Small intestine (tissue), 7 donors: ENCODE results near the gene C19orf38. TPM values are rescaled to one million over a fixed set of nuclear protein-coding genes. Genes with fewer than 3 reads are reported as not detected.

ENCODE experiments used
- DNase-seq, 2 donors: peaks; one replicate each; pipeline versions ENCODE4 v3.0.0 to v3.0.0-alpha.2; 2013
- FAIRE-seq: peaks from 2 replicates; lab custom pipeline; 2012; peaks lifted over from hg19 to GRCh38; lab: Jason Lieb, UNC
- H3K27ac ChIP-seq, 3 donors: one replicate each; pipeline ENCODE4 v1.5.1; 2013; ENCODE audit warnings: low read length in 2 of 3, mild to moderate bottlenecking in 2 of 3, control low read depth in 1 of 3, inconsistent platforms in 1 of 3, low read depth in 1 of 3, moderate library complexity in 1 of 3
- H3K27me3 ChIP-seq, 3 donors: one replicate each; pipeline ENCODE4 v1.6.1; 2013; ENCODE audit warnings: low read length in 3 of 3, inconsistent platforms in 1 of 3; ENCODE audit not compliant: control insufficient read depth in 3 of 3, insufficient read depth in 3 of 3
- H3K36me3 ChIP-seq, 3 donors: one replicate each; pipeline ENCODE4 v1.6.1; 2013; ENCODE audit warnings: low read length in 3 of 3, inconsistent platforms in 1 of 3, low read depth in 1 of 3, mild to moderate bottlenecking in 1 of 3, moderate library complexity in 1 of 3; ENCODE audit not compliant: control insufficient read depth in 3 of 3, insufficient read depth in 2 of 3
- H3K4me1 ChIP-seq, 3 donors: one replicate each; pipeline ENCODE4 v1.6.1; 2013; ENCODE audit warnings: low read length in 2 of 3, inconsistent platforms in 1 of 3, low read depth in 1 of 3, mild to moderate bottlenecking in 1 of 3, moderate library complexity in 1 of 3; ENCODE audit not compliant: control insufficient read depth in 3 of 3, insufficient read depth in 2 of 3
- H3K4me3 ChIP-seq, 3 donors: one replicate each; pipeline ENCODE4 v1.5.1; 2013; ENCODE audit warnings: low read length in 3 of 3, control low read depth in 1 of 3, inconsistent platforms in 1 of 3, low read depth in 1 of 3, mild to moderate bottlenecking in 1 of 3, moderate library complexity in 1 of 3
- H3K9me3 ChIP-seq, 2 donors: one replicate each; pipeline ENCODE4 v1.6.1; 2013; ENCODE audit warnings: low read depth in 1 of 2, low read length in 1 of 2; ENCODE audit not compliant: control insufficient read depth in 2 of 2, insufficient read depth in 1 of 2
- WGBS, 3 donors: extraction: QIAGEN DNeasy Blood & Tissue Kit; methylation state at CpG; one replicate each; pipeline ENCODE4 v1.1.7; 2013; 5-methylcytosine and 5-hydroxymethylcytosine counted together
- polyA plus RNA-seq, 4 donors: library from polyadenylated mRNA; stranded (reverse) in 3 of 4; unstranded in 1 of 4; fragments of 200-250 nt in 3 of 4; fragments of 120-200 nt in 1 of 4; gene quantifications; one replicate each; pipeline versions ENCODE4 v1.2.1 to v1.2.3, GENCODE V29; 2013
- donor health status: healthy with polysubstance abuse.
- donor health status: control.
- donor health status: control.
- donor health status: Bipolar disorder and iron deficiency.
- donor health status: healthy.

The C19orf38 gene
- polyA plus RNA-seq, 4 donors = 1.1 to 2.6 (median 1.8) TPM

DNA sequence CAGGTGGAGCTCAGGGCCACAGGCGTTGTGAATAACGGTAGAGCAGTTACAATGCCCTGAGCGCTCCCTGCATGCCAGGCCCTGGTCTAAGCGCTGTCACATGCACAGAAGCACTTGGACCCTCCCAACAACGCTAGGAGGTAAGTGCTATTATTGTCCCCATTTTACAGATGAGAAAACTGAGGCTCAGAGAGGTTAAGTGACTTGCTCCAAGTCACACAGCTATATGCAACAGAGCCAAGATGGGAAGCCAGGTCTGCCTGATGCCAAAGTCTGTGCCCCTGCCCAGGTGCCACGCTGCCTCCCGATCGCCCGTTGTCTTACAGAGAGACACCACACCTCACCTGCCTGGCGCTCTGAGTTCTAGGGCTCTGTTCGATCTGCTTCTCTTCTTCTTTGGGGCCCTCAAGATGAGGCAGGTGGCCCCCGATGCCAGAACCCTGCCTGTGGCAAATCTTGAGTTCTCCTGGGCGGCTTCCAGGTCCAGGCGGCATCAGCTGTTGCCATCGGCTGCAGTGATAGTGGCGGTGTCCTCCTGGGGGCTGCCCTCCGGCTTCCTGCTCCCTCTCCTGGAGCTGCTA, 60.3 kb downstream of the C19orf38 start:
- H3K27ac ChIP-seq = no peak overlapping the region
- H3K9me3 ChIP-seq = no peaks in the 10 kb centered on the region
- FAIRE-seq (no peak), DNase-seq (no peak)
- peaks cover 10 to 85% (median 14%) of the 10 kb centered on the region in 3 donors for H3K36me3 ChIP-seq
- no peaks in the 10 kb centered on the region for H3K27me3 ChIP-seq
- H3K4me1 ChIP-seq = no peaks in the 10 kb centered on the region
- 94 to 96% (median 94%) methylated on average over 15 to 17 of the region's 17 CpGs for WGBS, 3 donors
- no peak overlapping the region for H3K4me3 ChIP-seq

DNA sequence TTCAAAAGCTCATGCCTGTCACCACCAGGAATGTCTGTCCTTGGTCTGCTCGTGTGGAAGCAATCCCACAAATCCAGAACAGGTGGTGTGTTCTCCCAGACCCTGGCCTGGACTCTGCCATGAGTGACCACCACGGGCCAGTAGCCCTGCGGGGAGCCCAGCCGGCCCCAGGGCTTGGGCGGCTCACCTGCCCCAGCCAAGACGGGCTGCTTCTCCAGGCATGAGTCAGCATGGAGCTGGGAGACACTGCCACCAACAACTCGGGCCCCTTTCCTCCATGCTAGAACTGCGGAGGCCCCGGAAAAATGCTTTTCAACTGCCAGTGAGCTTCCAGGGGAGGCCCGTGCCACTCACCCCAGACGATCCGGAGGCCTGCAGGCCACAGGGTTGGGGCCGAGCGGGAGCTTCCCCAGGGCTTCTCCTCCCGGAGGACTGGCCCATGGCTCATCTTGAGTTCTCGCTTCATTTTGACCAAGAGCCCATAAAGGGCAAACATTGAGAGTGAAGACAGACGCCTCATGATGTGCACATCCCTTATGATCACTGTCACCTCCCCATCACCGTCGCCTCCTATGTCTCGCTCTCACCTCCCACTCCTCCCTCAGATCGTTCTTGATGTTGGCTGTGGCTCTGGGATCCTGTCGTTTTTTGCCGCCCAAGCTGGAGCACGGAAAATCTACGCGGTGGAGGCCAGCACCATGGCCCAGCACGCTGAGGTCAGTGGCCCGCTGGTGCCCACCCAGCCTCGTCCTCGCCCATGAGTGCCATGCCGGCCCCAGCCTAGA, 63.6 kb downstream of the C19orf38 start:
- Histone ChIP-seq H3K36me3 (peaks cover 14 to 90% (median 20%) of the 10 kb centered on the region in 3 donors), H3K27me3 (no peaks in the 10 kb centered on the region), H3K27ac (no peak overlapping the region), H3K9me3 (no peaks in the 10 kb centered on the region), H3K4me3 (no peak overlapping the region), H3K4me1 (no peaks in the 10 kb centered on the region)
- DNase-seq (no peak), FAIRE-seq (no peak)
- WGBS, 3 donors = 93 to 94% (median 94%) methylated on average over 31 of the region's 31 CpGs

DNA sequence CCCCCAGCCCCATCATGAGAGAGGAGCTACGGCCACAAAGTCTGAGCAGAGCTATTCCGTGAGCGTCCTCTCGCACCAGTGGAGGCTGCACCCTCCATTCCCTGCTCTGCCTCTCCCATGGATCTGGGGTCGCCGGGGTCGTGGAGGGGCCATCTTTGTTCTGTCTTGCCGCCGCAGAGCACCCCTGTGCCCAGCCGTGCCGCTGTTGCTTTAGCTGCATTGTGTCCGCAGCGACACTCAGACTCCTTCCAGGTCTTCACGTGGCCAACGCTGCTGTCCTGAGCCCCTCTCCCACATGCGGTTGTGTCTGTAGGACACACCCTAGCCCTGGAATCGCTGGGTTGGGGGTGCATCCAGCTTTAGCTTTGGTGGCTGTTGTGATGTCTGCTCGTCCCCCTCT, 64.4 kb downstream of the C19orf38 start:
- Histone ChIP-seq H3K4me3 (no peak overlapping the region), H3K27ac (no peak overlapping the region), H3K27me3 (no peaks in the 10 kb centered on the region), H3K4me1 (no peaks in the 10 kb centered on the region), H3K9me3 (no peaks in the 10 kb centered on the region), H3K36me3 (peaks cover 14 to 94% (median 20%) of the 10 kb centered on the region in 3 donors)
- FAIRE-seq (no peak), DNase-seq (no peak)
- WGBS, 3 donors = 96 to 97% (median 97%) methylated on average over 18 of the region's 18 CpGs

DNA sequence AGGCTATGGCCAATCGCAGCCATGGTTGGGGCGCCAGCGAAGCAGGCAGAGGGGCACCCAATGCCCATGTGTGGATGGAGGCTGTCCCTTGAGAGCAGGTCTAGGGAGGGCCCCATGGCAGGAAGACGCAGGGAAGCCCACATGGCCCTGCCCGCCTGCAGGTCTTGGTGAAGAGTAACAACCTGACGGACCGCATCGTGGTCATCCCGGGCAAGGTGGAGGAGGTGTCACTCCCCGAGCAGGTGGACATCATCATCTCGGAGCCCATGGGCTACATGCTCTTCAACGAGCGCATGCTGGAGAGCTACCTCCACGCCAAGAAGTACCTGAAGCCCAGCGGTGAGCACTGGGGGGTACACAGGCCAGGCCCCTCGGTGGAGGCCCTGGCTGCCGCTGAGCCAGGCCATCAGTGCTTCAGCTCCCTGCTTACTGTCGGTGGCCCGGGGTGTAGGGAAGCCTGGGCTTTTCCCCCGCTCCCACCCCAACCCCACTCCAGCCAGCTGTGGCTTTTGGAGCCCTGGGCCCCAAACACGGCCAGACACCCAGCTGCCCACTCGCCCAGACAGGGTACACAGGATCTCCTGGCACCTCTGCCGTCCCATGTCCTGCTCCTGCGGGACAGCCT, 65.6 kb downstream of the C19orf38 start:
- no peaks in the 10 kb centered on the region for H3K9me3 ChIP-seq
- peaks cover 12 to 93% (median 14%) of the 10 kb centered on the region in 3 donors for H3K36me3 ChIP-seq
- WGBS, 3 donors = 94 to 96% (median 96%) methylated on average over 17 to 24 of the region's 24 CpGs
- no peak for FAIRE-seq
- no peak for DNase-seq
- H3K4me1 ChIP-seq = no peaks in the 10 kb centered on the region
- no peak overlapping the region for H3K4me3 ChIP-seq
- no peak overlapping the region for H3K27ac ChIP-seq
- no peaks in the 10 kb centered on the region for H3K27me3 ChIP-seq

DNA sequence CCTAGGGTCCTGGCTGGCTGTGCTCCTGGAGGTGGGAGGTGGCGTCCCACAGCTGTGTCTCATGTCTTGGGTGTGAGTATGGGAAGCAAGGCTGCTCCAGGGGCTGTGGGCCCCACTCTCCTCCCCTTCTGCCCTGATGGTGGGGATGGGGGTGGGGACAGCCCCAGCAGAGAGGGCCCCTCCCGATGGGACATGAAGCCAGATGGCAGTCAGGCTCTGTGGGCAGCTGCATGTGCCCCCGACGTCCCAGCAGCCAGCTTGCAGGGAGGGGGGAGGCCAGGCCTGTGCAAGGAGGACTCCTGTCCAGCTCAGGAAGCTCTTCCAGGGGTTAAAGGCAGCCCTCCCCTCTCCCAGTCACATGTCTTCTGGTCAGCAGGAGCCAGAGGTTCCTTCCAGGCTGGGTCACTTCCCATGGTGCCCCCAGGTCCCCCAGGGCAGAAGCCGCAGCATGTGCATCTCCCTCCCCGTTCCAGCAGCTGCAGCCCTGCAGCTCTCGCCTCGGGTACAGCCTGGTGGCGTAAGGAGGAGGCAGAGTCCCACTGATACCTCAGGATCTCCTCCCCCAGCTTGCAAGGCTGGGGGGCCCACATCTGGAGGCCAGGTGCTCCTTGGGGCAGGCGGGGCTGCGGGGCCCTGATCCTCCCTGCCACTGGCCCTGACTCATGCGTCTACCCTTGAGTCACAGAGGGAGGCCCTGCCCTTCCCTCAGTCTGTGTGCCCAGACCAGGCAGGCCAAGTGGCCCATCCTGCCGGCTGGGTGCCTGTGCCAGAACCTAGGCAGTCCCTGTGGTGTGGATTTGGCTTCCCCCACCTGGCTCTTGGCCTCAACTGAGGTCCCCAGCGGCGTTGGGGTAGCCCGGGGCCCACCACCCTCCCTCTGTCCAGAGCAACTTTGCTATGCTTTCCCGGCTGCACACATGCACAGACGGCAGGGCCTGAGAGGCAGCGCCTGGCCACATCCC, 67.2 kb downstream of the C19orf38 start:
- FAIRE-seq = no peak
- no peak for DNase-seq
- no peak overlapping the region for H3K27ac ChIP-seq
- H3K27me3 ChIP-seq = no peaks in the 10 kb centered on the region
- peaks cover 15 to 94% (median 16%) of the 10 kb centered on the region in 3 donors for H3K36me3 ChIP-seq
- H3K4me1 ChIP-seq = no peaks in the 10 kb centered on the region
- H3K9me3 ChIP-seq = no peaks in the 10 kb centered on the region
- WGBS, 3 donors = 87 to 91% (median 90%) methylated on average over 15 to 19 of the region's 19 CpGs
- no peak overlapping the region for H3K4me3 ChIP-seq

DNA sequence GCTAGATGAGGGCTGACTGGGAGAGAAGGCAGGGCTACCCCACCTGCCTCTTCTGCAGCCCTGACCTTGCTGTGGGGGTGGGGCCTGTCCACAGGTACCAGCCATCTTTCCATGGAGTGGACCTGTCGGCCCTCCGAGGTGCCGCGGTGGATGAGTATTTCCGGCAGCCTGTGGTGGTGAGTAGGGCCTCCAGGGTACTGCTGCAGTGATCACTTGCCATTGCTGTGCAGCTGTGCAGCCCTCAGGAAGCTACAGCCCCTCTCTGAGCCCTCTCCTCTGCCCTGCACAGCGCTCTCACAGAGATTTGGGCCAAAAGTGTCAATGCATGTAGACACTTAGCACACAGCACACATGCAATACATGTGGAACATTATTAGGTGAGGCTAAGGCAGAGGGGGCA, 68.4 kb downstream of the C19orf38 start:
- H3K36me3 ChIP-seq = peaks cover 18 to 95% (median 19%) of the 10 kb centered on the region in 3 donors
- H3K9me3 ChIP-seq = no peaks in the 10 kb centered on the region
- H3K4me1 ChIP-seq = no peaks in the 10 kb centered on the region
- no peak for FAIRE-seq
- no peak overlapping the region for H3K27ac ChIP-seq
- no peak for DNase-seq
- WGBS, 3 donors = 93 to 98% (median 94%) methylated on average over 6 of the region's 6 CpGs
- no peak overlapping the region for H3K4me3 ChIP-seq
- H3K27me3 ChIP-seq = no peaks in the 10 kb centered on the region

DNA sequence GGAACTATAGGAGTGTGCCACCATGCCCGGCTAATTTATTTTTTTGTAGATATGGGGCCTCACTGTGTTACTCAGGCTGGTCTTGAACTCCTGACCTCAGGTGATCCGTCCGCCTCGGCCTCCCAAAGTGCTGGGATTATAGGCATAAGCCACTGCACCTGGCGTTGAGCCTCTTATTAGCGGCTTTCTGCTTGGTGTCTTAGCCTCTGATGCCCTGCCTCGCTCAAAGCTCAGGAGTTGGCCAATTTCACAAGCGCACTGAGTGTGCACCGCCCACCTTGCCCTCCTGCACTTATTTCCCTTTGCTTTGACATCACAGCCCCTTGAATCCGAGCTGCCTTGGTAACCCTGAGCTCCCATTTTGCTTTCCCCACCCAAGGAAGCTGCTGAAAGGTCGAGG, 70.1 kb downstream of the C19orf38 start:
- H3K36me3 ChIP-seq = peaks cover 16 to 95% (median 19%) of the 10 kb centered on the region in 3 donors
- H3K27ac ChIP-seq = no peak overlapping the region
- no peaks in the 10 kb centered on the region for H3K9me3 ChIP-seq
- no peaks in the 10 kb centered on the region for H3K27me3 ChIP-seq
- WGBS, 3 donors = 87 to 93% (median 92%) methylated on average over 11 of the region's 11 CpGs
- no peaks in the 10 kb centered on the region for H3K4me1 ChIP-seq
- DNase-seq = no peak
- FAIRE-seq = no peak
- no peak overlapping the region for H3K4me3 ChIP-seq
